ENCODE measurements around the gene UBE2L6.

Gene UBE2L6

GRCh38 chr11:57530215-57530595, 37.3 kb downstream of the UBE2L6 start:
- no peak for DNase-seq (ENCODE audit: low spot score)

GRCh38 chr11:57529012-57529411, 38.5 kb downstream of the UBE2L6 start:
- no peak for DNase-seq (ENCODE audit: low spot score)

- DNase-seq (ENCODE audit: low spot score), result peak; percentile 71
These were observed 40.3 kb downstream of the UBE2L6 start for GRCh38 chr11:57527056-57527631.

- no peak for DNase-seq (ENCODE audit: low spot score)
These were observed 44.1 kb downstream of the UBE2L6 start for GRCh38 chr11:57523419-57523818.

- DNase-seq (ENCODE audit: low spot score), result no peak
These were observed 46.4 kb downstream of the UBE2L6 start for GRCh38 chr11:57521116-57521515.

GRCh38 chr11:57516061-57516443, 51.4 kb downstream of the UBE2L6 start:
- no peak for DNase-seq (ENCODE audit: low spot score)

- no peak for DNase-seq (ENCODE audit: low spot score)
These were observed 52.0 kb downstream of the UBE2L6 start, which contains the start of gene SLC43A1 for GRCh38 chr11:57515332-57516060. Gene SLC43A1 (minus strand): TSS chr11:57515702. CDS start chr11:57514111, 1,591 bp downstream.

- no peak for DNase-seq (ENCODE audit: low spot score)
These were observed 52.7 kb downstream of the UBE2L6 start for GRCh38 chr11:57514538-57515331.

GRCh38 chr11:57513911-57514537, 53.4 kb downstream of the UBE2L6 start:
- no peak for DNase-seq (ENCODE audit: low spot score)

- DNase-seq (ENCODE audit: low spot score), result no peak
These were observed 54.0 kb downstream of the UBE2L6 start for GRCh38 chr11:57513452-57513795.

GRCh38 chr11:57512646-57513451, 54.6 kb downstream of the UBE2L6 start:
- no peak for DNase-seq (ENCODE audit: low spot score)

GRCh38 chr11:57511741-57512430, 55.6 kb downstream of the UBE2L6 start:
- DNase-seq (ENCODE audit: low spot score), result no peak

- DNase-seq (ENCODE audit: low spot score), result no peak
These were observed 58.9 kb downstream of the UBE2L6 start for GRCh38 chr11:57508341-57509170.

GRCh38 chr11:57506522-57506921, 61.0 kb downstream of the UBE2L6 start:
- DNase-seq (ENCODE audit: low spot score), result no peak

GRCh38 chr11:57504511-57504910, 63.0 kb downstream of the UBE2L6 start:
- DNase-seq (ENCODE audit: low spot score), result no peak

- no peak for DNase-seq (ENCODE audit: low spot score)
These were observed 64.6 kb downstream of the UBE2L6 start for GRCh38 chr11:57502870-57503269.

GRCh38 chr11:57502376-57502775, 65.1 kb downstream of the UBE2L6 start:
- no peak for DNase-seq (ENCODE audit: low spot score)

GRCh38 chr11:57501953-57502352, 65.5 kb downstream of the UBE2L6 start:
- no peak for DNase-seq (ENCODE audit: low spot score)

Data from cerebellar cortex (tissue), 1 donor.